GM23338 (cell line): ENCODE results near the gene SLC29A1. TPM values are rescaled to one million over a fixed set of nuclear protein-coding genes. Genes with fewer than 3 reads are reported as not detected.

ENCODE experiments used
- ATAC-seq: fragments of 200-7000 bp; cut with Tn5 transposase; 3 replicates; pipeline ENCODE4 v1.9.1; 2020
- DNase-seq: peaks from one replicate; pipeline ENCODE4 v3.0.0-alpha.2; 2015; ENCODE audit warnings: low spot score
- H2AFZ ChIP-seq: fragments of 200-600 bp; sonication (generic); 2 replicates; pipeline ENCODE4 v1.8.0; 2016; ENCODE audit warnings: antibody characterized with exemption, mild to moderate bottlenecking, moderate library complexity
- H3F3A ChIP-seq: fragments of 200-600 bp; sonication (generic); replicated peaks from 2 replicates; pipeline ENCODE4 v1.8.0; 2017; ENCODE audit warnings: antibody characterized with exemption, mixed run types, low read depth
- H3K27ac ChIP-seq: fragments of 200-600 bp; sonication (generic); 2 replicates; pipeline ENCODE4 v1.6.1; 2016; ENCODE audit warnings: low read depth
- H3K27me3 ChIP-seq: fragments of 200-600 bp; sonication (generic); 2 replicates; pipeline ENCODE4 v1.8.0; 2016; ENCODE audit warnings: mild to moderate bottlenecking, mixed run types, moderate library complexity; ENCODE audit not compliant: insufficient read depth
- H3K36me3 ChIP-seq: fragments of 200-600 bp; sonication (generic); 2 replicates; pipeline ENCODE4 v1.8.0; 2016; ENCODE audit warnings: mild to moderate bottlenecking; ENCODE audit not compliant: insufficient read depth
- H3K4me1 ChIP-seq: fragments of 200-600 bp; sonication (generic); 2 replicates; pipeline ENCODE4 v1.8.0; 2016; ENCODE audit warnings: mild to moderate bottlenecking, moderate library complexity; ENCODE audit not compliant: insufficient read depth
- H3K4me2 ChIP-seq: fragments of 200-600 bp; sonication (generic); 2 replicates; pipeline ENCODE4 v1.7.1; 2017; ENCODE audit warnings: mixed run types
- H3K4me3 ChIP-seq: fragments of 200-600 bp; sonication (generic); 2 replicates; pipeline ENCODE4 v1.6.1; 2016; ENCODE audit warnings: mixed run types
- H3K79me2 ChIP-seq: fragments of 200-600 bp; sonication (generic); replicated peaks from 2 replicates; pipeline ENCODE4 v1.8.0; 2017; ENCODE audit warnings: mild to moderate bottlenecking; ENCODE audit not compliant: insufficient read depth
- H3K9me2 ChIP-seq: fragments of 200-600 bp; sonication (generic); 2 replicates; pipeline ENCODE4 v1.8.0; 2017; ENCODE audit not compliant: insufficient read depth
- H4K20me1 ChIP-seq: fragments of 200-600 bp; sonication (generic); replicated peaks from 2 replicates; pipeline ENCODE4 v1.8.0; 2017; ENCODE audit warnings: mild to moderate bottlenecking; ENCODE audit not compliant: insufficient read depth
- H3K27ac Mint-ChIP-seq: 2 replicates; pipeline ENCODE4 v1.8.0; 2020; ENCODE audit warnings: inconsistent platforms, mild to moderate bottlenecking, moderate library complexity, mixed read lengths
- H3K27me3 Mint-ChIP-seq: 3 replicates; pipeline ENCODE4 v1.8.0; 2022; ENCODE audit warnings: low read depth, mild to moderate bottlenecking, moderate library complexity, mixed read lengths, inconsistent platforms; ENCODE audit not compliant: insufficient read depth, poor library complexity
- H3K36me3 Mint-ChIP-seq: 3 replicates; pipeline ENCODE4 v1.8.0; 2021; ENCODE audit warnings: low read depth, mild to moderate bottlenecking, inconsistent platforms, moderate library complexity, mixed read lengths
- H3K4me1 Mint-ChIP-seq: 3 replicates; pipeline ENCODE4 v1.8.0; 2020; ENCODE audit warnings: mild to moderate bottlenecking, inconsistent platforms, mixed read lengths
- H3K4me3 Mint-ChIP-seq: 3 replicates; pipeline ENCODE4 v1.8.0; 2021; ENCODE audit warnings: moderate library complexity, mild to moderate bottlenecking, inconsistent platforms, mixed read lengths
- H3K9me3 Mint-ChIP-seq: 3 replicates; pipeline ENCODE4 v1.8.0; 2020; ENCODE audit warnings: moderate library complexity, mild to moderate bottlenecking, inconsistent platforms, mixed read lengths
- CREB1 ChIP-seq: fragments of 250-450 bp; sonication (Bioruptor Pico); IDR thresholded peaks from 2 replicates; pipeline ENCODE4 v1.5.0; 2020; ENCODE audit warnings: low read depth, mild to moderate bottlenecking, moderate library complexity
- ETS1 ChIP-seq: IDR thresholded peaks from 2 replicates; pipeline ENCODE4 v1.6.1; 2016; ENCODE audit warnings: antibody characterized with exemption
- EZH2 ChIP-seq: fragments of 200-600 bp; sonication (generic); IDR thresholded peaks from one replicate; pipeline ENCODE4 v1.8.0; 2017; ENCODE audit warnings: antibody characterized with exemption, mild to moderate bottlenecking, low read depth; ENCODE audit not compliant: unreplicated experiment
- EZH2phosphoT487 ChIP-seq: fragments of 200-600 bp; sonication (generic); IDR thresholded peaks from one replicate; pipeline ENCODE4 v1.8.1; 2018; ENCODE audit warnings: antibody characterized with exemption; ENCODE audit not compliant: unreplicated experiment
- JUNB ChIP-seq: IDR thresholded peaks from one replicate; pipeline ENCODE4 v1.6.1; 2016; ENCODE audit warnings: antibody characterized with exemption; ENCODE audit not compliant: unreplicated experiment
- NANOG ChIP-seq: IDR thresholded peaks from 2 replicates; pipeline ENCODE4 v1.6.1; 2016; ENCODE audit warnings: antibody characterized with exemption, borderline replicate concordance
- POLR2AphosphoS5 ChIP-seq: IDR thresholded peaks from 2 replicates; pipeline ENCODE4 v1.6.1; 2016; ENCODE audit warnings: antibody characterized with exemption, low read depth
- REST ChIP-seq: IDR thresholded peaks from one replicate; pipeline ENCODE4 v1.6.1; 2018; ENCODE audit warnings: antibody characterized with exemption; ENCODE audit not compliant: unreplicated experiment
- STAT1 ChIP-seq: IDR thresholded peaks from one replicate; pipeline ENCODE4 v1.6.1; 2016; ENCODE audit warnings: antibody characterized with exemption; ENCODE audit not compliant: unreplicated experiment
- ZNF114 ChIP-seq: fragments of 250-450 bp; sonication (Bioruptor Pico); IDR thresholded peaks from 2 replicates; pipeline ENCODE4 v1.5.0; 2020; ENCODE audit warnings: mild to moderate bottlenecking, moderate library complexity
- ZNF331 ChIP-seq: fragments of 250-450 bp; sonication (Bioruptor Pico); IDR thresholded peaks from 2 replicates; pipeline ENCODE4 v1.5.0; 2020; ENCODE audit warnings: low read depth, mild to moderate bottlenecking, moderate library complexity
- ZNF462 ChIP-seq: fragments of 250-450 bp; sonication (Bioruptor Pico); IDR thresholded peaks from 2 replicates; pipeline ENCODE4 v1.5.0; 2020; ENCODE audit warnings: mild to moderate bottlenecking, moderate library complexity
- polyA plus RNA-seq: library from polyadenylated mRNA; unstranded; fragments of >200 nt; fragmentation: Nextera tagmentation; extraction: Ambion mirVana; gene quantifications from 2 replicates; pipeline ENCODE4 v1.2.1, GENCODE V29; 2016
- total RNA-seq: library from RNA; depleted of rRNA; stranded (reverse); fragments of >200 nt; shearing (Covaris generic); gene quantifications from 2 replicates; pipeline ENCODE4 v1.2.3, GENCODE V29; 2014
- TF ChIP-seq, protein P1 (sequence below), 2 experiments: fragments of 200-600 bp in 1 of 2; sonication (generic) in 1 of 2; conservative IDR thresholded peaks; 2 replicates each; pipeline versions ENCODE4 v1.5.1 to v1.6.1; 2016 to 2017; ENCODE audit warnings: antibody characterized with exemption in 2 of 2, low read depth in 2 of 2, mild to moderate bottlenecking in 2 of 2, moderate library complexity in 1 of 2

Gene SLC29A1
- total and polyA plus RNA-seq, 2 experiments from 2014 or later = 73.1 to 169 TPM

DNA sequence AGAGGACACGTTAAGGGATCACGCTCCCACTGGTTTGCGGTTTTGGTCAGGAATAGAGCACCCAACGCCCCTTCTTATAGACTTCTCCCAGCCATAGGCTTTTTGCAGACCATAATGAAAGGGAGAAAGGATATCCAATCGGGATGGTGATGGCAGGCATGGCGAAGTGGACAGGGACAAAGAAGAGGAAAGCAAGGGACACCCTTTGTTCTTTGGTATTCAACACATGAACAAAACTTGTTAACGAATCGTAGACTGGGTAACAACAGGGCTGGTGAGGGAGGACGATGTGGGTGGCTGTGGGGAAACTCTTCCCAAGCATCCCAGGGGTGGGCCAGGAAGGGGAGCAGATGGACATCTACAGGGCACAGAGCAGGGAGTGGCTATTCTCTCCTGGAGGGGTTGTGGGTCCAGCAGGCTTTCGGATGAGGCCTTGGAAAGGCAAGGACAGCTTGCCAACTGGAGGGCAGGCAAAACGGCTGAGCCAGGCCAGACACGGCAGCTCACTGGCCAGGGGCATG, 22.1 kb downstream of the SLC29A1 start:
- H3K4me3 Mint-ChIP-seq = peak overlapping the region; percentile 100
- H2AFZ ChIP-seq = peak overlapping the region; percentile 90
- H3K4me1 ChIP-seq = peaks cover 25% of the 10 kb centered on the region
- peaks cover 40% of the 10 kb centered on the region for H3K79me2 ChIP-seq
- no peaks in the 10 kb centered on the region for H3K27me3 ChIP-seq
- H3K36me3 Mint-ChIP-seq = peaks cover 35% of the 10 kb centered on the region
- ATAC-seq = no peak
- peaks cover 33% of the 10 kb centered on the region for H4K20me1 ChIP-seq
- H3K9me3 Mint-ChIP-seq = peaks cover 13% of the 10 kb centered on the region
- peaks cover 26% of the 10 kb centered on the region for H3K36me3 ChIP-seq
- peaks cover 43% of the 10 kb centered on the region for H3F3A ChIP-seq
- H3K4me3 ChIP-seq = peak overlapping the region; percentile 100
- peak overlapping the region; percentile 87 for H3K4me2 ChIP-seq
- peaks cover 31% of the 10 kb centered on the region for H3K4me1 Mint-ChIP-seq
- DNase-seq = no peak
- peak overlapping the region; percentile 69; the same call in 1 of the 2 replicates for H3K27ac ChIP-seq
- H3K9me2 ChIP-seq = no peaks in the 10 kb centered on the region
- no peak for TF ChIP-seq EZH2phosphoT487
- no peak for TF ChIP-seq NANOG
- TF ChIP-seq REST = no peak
- TF ChIP-seq ZNF462 (CRISPR knock-in tag) = no peak
- TF ChIP-seq ETS1 = no peak
- no peak for TF ChIP-seq EZH2
- no peak for TF ChIP-seq CREB1 (CRISPR knock-in tag)
- no peak for TF ChIP-seq ZNF331 (CRISPR knock-in tag)
- TF ChIP-seq ZNF114 (CRISPR knock-in tag) = no peak
- no peak for TF ChIP-seq STAT1
- no peak for TF ChIP-seq POLR2AphosphoS5
- TF ChIP-seq, protein P1, sequence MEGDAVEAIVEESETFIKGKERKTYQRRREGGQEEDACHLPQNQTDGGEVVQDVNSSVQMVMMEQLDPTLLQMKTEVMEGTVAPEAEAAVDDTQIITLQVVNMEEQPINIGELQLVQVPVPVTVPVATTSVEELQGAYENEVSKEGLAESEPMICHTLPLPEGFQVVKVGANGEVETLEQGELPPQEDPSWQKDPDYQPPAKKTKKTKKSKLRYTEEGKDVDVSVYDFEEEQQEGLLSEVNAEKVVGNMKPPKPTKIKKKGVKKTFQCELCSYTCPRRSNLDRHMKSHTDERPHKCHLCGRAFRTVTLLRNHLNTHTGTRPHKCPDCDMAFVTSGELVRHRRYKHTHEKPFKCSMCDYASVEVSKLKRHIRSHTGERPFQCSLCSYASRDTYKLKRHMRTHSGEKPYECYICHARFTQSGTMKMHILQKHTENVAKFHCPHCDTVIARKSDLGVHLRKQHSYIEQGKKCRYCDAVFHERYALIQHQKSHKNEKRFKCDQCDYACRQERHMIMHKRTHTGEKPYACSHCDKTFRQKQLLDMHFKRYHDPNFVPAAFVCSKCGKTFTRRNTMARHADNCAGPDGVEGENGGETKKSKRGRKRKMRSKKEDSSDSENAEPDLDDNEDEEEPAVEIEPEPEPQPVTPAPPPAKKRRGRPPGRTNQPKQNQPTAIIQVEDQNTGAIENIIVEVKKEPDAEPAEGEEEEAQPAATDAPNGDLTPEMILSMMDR (conservative IDR thresholded peaks at IDR 0.05; ENCODE audit: low read depth in 2 of 2) = no peak
- no peak for TF ChIP-seq JUNB
- peaks cover 63% of the 10 kb centered on the region for H3K27me3 Mint-ChIP-seq
- H3K27ac Mint-ChIP-seq = peak overlapping the region; percentile 22
